ENCODE results near the gene ZRANB1.

Gene ZRANB1

GRCh38 chr10:124977161-124977560, 35.2 kb downstream of the ZRANB1 start:
- no peaks in the 10 kb centered on the region for H3F3A ChIP-seq (ENCODE audit: insufficient read depth)
- no peaks in the 10 kb centered on the region for H3K27me3 ChIP-seq (ENCODE audit: low read length)
- H3K36me3 ChIP-seq (ENCODE audit: low read length): peaks cover 7% of the 10 kb centered on the region; the same call in 1 of the 2 replicates
- no peaks in the 10 kb centered on the region for H3K9me3 ChIP-seq (ENCODE audit: insufficient read depth, low read length)
- H3K9ac ChIP-seq (ENCODE audit: low read length): no peak overlapping the region
- H2AFZ ChIP-seq (ENCODE audit: low read depth, low read length, severe bottlenecking): no peak overlapping the region
- no peak for TF ChIP-seq EZH2phosphoT487 (conservative IDR thresholded peaks at IDR 0.05; ENCODE audit: low read length)
- no peak for TF ChIP-seq CTCF (IDR thresholded peaks at IDR 0.05; ENCODE audit: insufficient read depth, low read length, poor library complexity, severe bottlenecking)
- H3K27ac ChIP-seq (ENCODE audit: low read depth, low read length): no peak overlapping the region
- no peak overlapping the region for H3K4me2 ChIP-seq (ENCODE audit: low read depth, low read length, poor library complexity, severe bottlenecking)
- no peak overlapping the region for H3K4me3 ChIP-seq (ENCODE audit: insufficient read depth, low read length, poor library complexity, severe bottlenecking)
- H4K20me1 ChIP-seq (ENCODE audit: low read depth, low read length): no peaks in the 10 kb centered on the region
- peaks cover 3% of the 10 kb centered on the region; the same call in 1 of the 2 replicates for H3K79me2 ChIP-seq (ENCODE audit: insufficient read depth, low read length)
- no peaks in the 10 kb centered on the region for H3K9me2 ChIP-seq (replicated peaks; ENCODE audit: insufficient read depth, low read length)

GRCh38 chr10:124977648-124978375, 35.9 kb downstream of the ZRANB1 start:
- Histone ChIP-seq H3K4me3 (ENCODE audit: insufficient read depth, low read length, poor library complexity, severe bottlenecking) (no peak overlapping the region), H3F3A (ENCODE audit: insufficient read depth) (no peaks in the 10 kb centered on the region), H3K4me2 (ENCODE audit: low read depth, low read length, poor library complexity, severe bottlenecking) (no peak overlapping the region), H2AFZ (ENCODE audit: low read depth, low read length, severe bottlenecking) (no peak overlapping the region), H3K36me3 (ENCODE audit: low read length) (peaks cover 7% of the 10 kb centered on the region; the same call in 1 of the 2 replicates), H3K9me3 (ENCODE audit: insufficient read depth, low read length) (no peaks in the 10 kb centered on the region), H4K20me1 (ENCODE audit: low read depth, low read length) (no peaks in the 10 kb centered on the region), H3K79me2 (ENCODE audit: insufficient read depth, low read length) (peaks cover 3% of the 10 kb centered on the region; the same call in 1 of the 2 replicates), H3K27ac (ENCODE audit: low read depth, low read length) (no peak overlapping the region), H3K9ac (ENCODE audit: low read length) (no peak overlapping the region), H3K27me3 (ENCODE audit: low read length) (no peaks in the 10 kb centered on the region), H3K9me2 (replicated peaks; ENCODE audit: insufficient read depth, low read length) (no peaks in the 10 kb centered on the region)
- no peak for TF ChIP-seq CTCF (IDR thresholded peaks at IDR 0.05; ENCODE audit: insufficient read depth, low read length, poor library complexity, severe bottlenecking)
- TF ChIP-seq EZH2phosphoT487 (conservative IDR thresholded peaks at IDR 0.05; ENCODE audit: low read length): no peak

- H3K79me2 ChIP-seq (ENCODE audit: insufficient read depth, low read length): peaks cover 3% of the 10 kb centered on the region; the same call in 1 of the 2 replicates
- TF ChIP-seq EZH2phosphoT487 (conservative IDR thresholded peaks at IDR 0.05; ENCODE audit: low read length) (no peak), CTCF (IDR thresholded peaks at IDR 0.05; ENCODE audit: insufficient read depth, low read length, poor library complexity, severe bottlenecking) (no peak)
Measured at GRCh38 chr10:124978376-124978725, 36.4 kb downstream of the ZRANB1 start.

More at GRCh38 chr10:124978376-124978725, 36.4 kb downstream of the ZRANB1 start:
- no peak overlapping the region for H3K4me2 ChIP-seq (ENCODE audit: low read depth, low read length, poor library complexity, severe bottlenecking)
- no peaks in the 10 kb centered on the region for H4K20me1 ChIP-seq (ENCODE audit: low read depth, low read length)
- peaks cover 8% of the 10 kb centered on the region; the same call in 1 of the 2 replicates for H3K36me3 ChIP-seq (ENCODE audit: low read length)
- no peak overlapping the region for H2AFZ ChIP-seq (ENCODE audit: low read depth, low read length, severe bottlenecking)
- no peaks in the 10 kb centered on the region for H3K9me3 ChIP-seq (ENCODE audit: insufficient read depth, low read length)
- no peaks in the 10 kb centered on the region for H3F3A ChIP-seq (ENCODE audit: insufficient read depth)
- H3K27me3 ChIP-seq (ENCODE audit: low read length): no peaks in the 10 kb centered on the region
- H3K9me2 ChIP-seq (replicated peaks; ENCODE audit: insufficient read depth, low read length): no peaks in the 10 kb centered on the region
- H3K9ac ChIP-seq (ENCODE audit: low read length): no peak overlapping the region
- no peak overlapping the region for H3K27ac ChIP-seq (ENCODE audit: low read depth, low read length)
- no peak overlapping the region for H3K4me3 ChIP-seq (ENCODE audit: insufficient read depth, low read length, poor library complexity, severe bottlenecking)

Measured in SU-DHL-6 (cell line).